GM04504 (cell line): Measurements from ENCODE around the gene ZCCHC24.

Experiments
- DNase-seq: peaks from one replicate; pipeline ENCODE4 v3.0.0-alpha.2; 2012; ENCODE audit warnings: low read depth

The ZCCHC24 gene

GRCh38 chr10:79446758-79447084 lies 1.3 kb upstream of the ZCCHC24 start:
- DNase-seq: no peak

GRCh38 chr10:79445977-79446757 lies 743 bp upstream of the ZCCHC24 start:
- DNase-seq: no peak

GRCh38 chr10:79444199-79445119 lies 965 bp downstream of the ZCCHC24 start:
- no peak for DNase-seq

- DNase-seq: no peak
Measured at GRCh38 chr10:79443338-79444198, 1.9 kb downstream of the ZCCHC24 start.

GRCh38 chr10:79442171-79443040 lies 3.0 kb downstream of the ZCCHC24 start:
- no peak for DNase-seq

GRCh38 chr10:79441433-79441832 lies 4.0 kb downstream of the ZCCHC24 start:
- DNase-seq: no peak

- DNase-seq: no peak
Measured at GRCh38 chr10:79440281-79440680, 5.1 kb downstream of the ZCCHC24 start.

GRCh38 chr10:79438699-79439085 lies 6.7 kb downstream of the ZCCHC24 start:
- no peak for DNase-seq

GRCh38 chr10:79438021-79438698 lies 7.3 kb downstream of the ZCCHC24 start:
- no peak for DNase-seq

- DNase-seq: no peak
Measured at GRCh38 chr10:79437111-79437814, 8.2 kb downstream of the ZCCHC24 start.

- no peak for DNase-seq
Measured at GRCh38 chr10:79436850-79437103, 8.6 kb downstream of the ZCCHC24 start.

- no peak for DNase-seq
Measured at GRCh38 chr10:79436066-79436849, 9.2 kb downstream of the ZCCHC24 start.

- no peak for DNase-seq
Measured at GRCh38 chr10:79435271-79436065, 10.0 kb downstream of the ZCCHC24 start.

- no peak for DNase-seq
Measured at GRCh38 chr10:79434821-79435251, 10.6 kb downstream of the ZCCHC24 start.

- no peak for DNase-seq
Measured at GRCh38 chr10:79434223-79434687, 11.2 kb downstream of the ZCCHC24 start.

GRCh38 chr10:79433324-79434222 lies 11.9 kb downstream of the ZCCHC24 start:
- DNase-seq: no peak
